Common myeloid progenitor, CD34-positive (primary cell): ENCODE measurements around the gene CLK3.

Source experiments
- CTCF ChIA-PET: fragments of 350-600 bp; sonication (Branson Sonifier 250); formaldehyde crosslinking; loops from one replicate; lab custom pipeline; 2021; ENCODE audit warnings: antibody characterized with exemption; lab: Charles Lee
- POLR2A ChIA-PET: fragments of 350-600 bp; sonication (Branson Sonifier 250); formaldehyde crosslinking; loops from one replicate; lab custom pipeline; 2021; ENCODE audit warnings: antibody characterized with exemption; lab: Charles Lee
- DNase-seq, 3 donors: peaks; one replicate each; pipeline versions ENCODE4 v3.0.0 to v3.0.0-alpha.2; 2013
- H3K27ac ChIP-seq, 2 experiments: 1 replicate in 1 of 2; 2 replicates in 1 of 2; pipeline ENCODE4 v1.7.0; 2013; ENCODE audit warnings: inconsistent platforms in 2 of 2, low read length in 2 of 2, mild to moderate bottlenecking in 2 of 2, low read depth in 1 of 2, moderate library complexity in 1 of 2; ENCODE audit not compliant: severe bottlenecking in 2 of 2, insufficient read depth in 1 of 2, poor library complexity in 1 of 2
- H3K27me3 ChIP-seq, 5 experiments: replicated peaks in 2 of 5; 1 replicate in 3 of 5; 2 replicates in 2 of 5; pipeline versions ENCODE4 v1.6.1 to v1.7.0; 2013; ENCODE audit warnings: low read length in 4 of 5, mild to moderate bottlenecking in 2 of 5, moderate library complexity in 2 of 5, inconsistent platforms in 1 of 5; ENCODE audit not compliant: insufficient read depth in 5 of 5, control insufficient read depth in 4 of 5
- H3K36me3 ChIP-seq, 4 experiments: 1 replicate in 2 of 4; 2 replicates in 2 of 4; pipeline versions ENCODE4 v1.6.1 to v1.7.0; 2013; ENCODE audit warnings: low read length in 3 of 4, control low read depth in 1 of 4, mild to moderate bottlenecking in 1 of 4; ENCODE audit not compliant: control insufficient read depth in 4 of 4, insufficient read depth in 4 of 4
- H3K4me1 ChIP-seq, 4 experiments: 1 replicate in 3 of 4; 2 replicates in 1 of 4; pipeline versions ENCODE4 v1.6.1 to v1.7.1; 2013; ENCODE audit warnings: low read length in 3 of 4, mild to moderate bottlenecking in 3 of 4, control low read depth in 1 of 4, inconsistent platforms in 1 of 4, moderate library complexity in 1 of 4; ENCODE audit not compliant: control insufficient read depth in 4 of 4, insufficient read depth in 4 of 4; ENCODE audit errors: control extremely low read depth in 1 of 4
- H3K4me3 ChIP-seq, 7 experiments: 1 replicate in 4 of 7; 2 replicates in 3 of 7; pipeline versions ENCODE4 v1.5.1 to v1.7.0; 2013; ENCODE audit warnings: mild to moderate bottlenecking in 7 of 7, low read length in 6 of 7, moderate library complexity in 6 of 7, inconsistent platforms in 2 of 7, low read depth in 2 of 7, control low read depth in 1 of 7; ENCODE audit not compliant: insufficient read depth in 4 of 7, control insufficient read depth in 1 of 7; ENCODE audit errors: extremely low read depth in 1 of 7
- H3K9me3 ChIP-seq, 5 experiments: 1 replicate in 4 of 5; 2 replicates in 1 of 5; pipeline versions ENCODE4 v1.6.1 to v1.7.1; 2013; ENCODE audit warnings: low read length in 4 of 5, mild to moderate bottlenecking in 2 of 5, inconsistent platforms in 1 of 5, low read depth in 1 of 5, moderate library complexity in 1 of 5; ENCODE audit not compliant: control insufficient read depth in 4 of 5, insufficient read depth in 2 of 5; ENCODE audit errors: control extremely low read depth in 1 of 5
- WGBS: methylation state at CpG from one replicate; pipeline ENCODE4 v1.1.5; 2013; ENCODE audit not compliant: insufficient coverage; 5-methylcytosine and 5-hydroxymethylcytosine counted together

The CLK3 gene

DNA sequence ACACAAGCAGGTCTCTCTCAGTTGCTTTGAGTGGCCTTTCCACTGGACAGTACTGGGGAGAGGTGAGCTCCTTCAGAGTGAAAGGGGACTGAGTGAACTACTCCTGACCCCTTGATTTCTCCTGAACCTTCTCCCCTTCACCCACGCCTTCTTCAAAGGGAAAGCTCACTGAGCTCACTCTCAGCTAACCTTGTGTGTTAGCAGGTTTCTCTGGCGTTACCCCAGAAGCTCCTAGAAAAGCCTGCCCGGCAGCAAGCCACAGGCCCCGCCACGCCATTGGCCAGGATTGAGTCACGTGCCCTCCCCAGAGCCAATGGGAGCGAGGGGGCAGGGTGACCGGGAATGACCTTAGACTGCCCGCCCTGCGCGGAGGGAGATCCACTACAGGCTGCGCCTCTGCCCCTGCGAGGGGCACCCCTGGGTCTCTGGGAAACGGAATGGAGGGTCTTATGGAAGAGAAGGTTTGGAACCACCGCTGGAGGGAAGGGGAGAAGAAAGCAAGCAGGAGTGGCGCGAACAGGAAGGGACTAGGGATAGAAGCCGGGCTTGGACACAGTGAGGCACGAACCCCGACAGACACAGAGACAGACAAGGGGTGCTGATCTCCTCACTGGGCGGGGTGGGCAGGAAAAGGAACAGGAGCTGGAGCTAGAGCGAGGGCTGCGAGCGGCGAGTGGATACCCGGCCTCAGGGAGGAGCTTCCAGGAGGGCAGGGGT is 17.4 kb upstream of the CLK3 start:
- under 1% methylated on average over 26 of the region's 26 CpGs for WGBS
- peaks cover 2 to 16% (median 14%) of the 10 kb centered on the region in 4 experiments for H3K4me1 ChIP-seq
- H3K9me3 ChIP-seq: no peaks in the 10 kb centered on the region
- H3K27ac ChIP-seq: peak overlapping the region; percentile 70 to 83
- CTCF ChIA-PET: interaction anchor here (0.8 to 1.7 kb wide), 4 partner anchors 9 to 110 kb away, joined by 3 to 9 read pairs (median 5); no protein-coding TSS in a partner anchor
- no peaks in the 10 kb centered on the region for H3K27me3 ChIP-seq
- DNase-seq: peak; percentile 85 to 91 (median 90)
- peak overlapping the region; percentile 65 to 91 (median 80) for H3K4me3 ChIP-seq
- POLR2A ChIA-PET: interaction anchor here (0.9 to 1.5 kb wide), 6 partner anchors 10 to 219 kb away, joined by 3 to 6 read pairs (median 4); no protein-coding TSS in a partner anchor
- peaks cover 0 to 15% (median 4%) of the 10 kb centered on the region in 4 experiments for H3K36me3 ChIP-seq

DNA sequence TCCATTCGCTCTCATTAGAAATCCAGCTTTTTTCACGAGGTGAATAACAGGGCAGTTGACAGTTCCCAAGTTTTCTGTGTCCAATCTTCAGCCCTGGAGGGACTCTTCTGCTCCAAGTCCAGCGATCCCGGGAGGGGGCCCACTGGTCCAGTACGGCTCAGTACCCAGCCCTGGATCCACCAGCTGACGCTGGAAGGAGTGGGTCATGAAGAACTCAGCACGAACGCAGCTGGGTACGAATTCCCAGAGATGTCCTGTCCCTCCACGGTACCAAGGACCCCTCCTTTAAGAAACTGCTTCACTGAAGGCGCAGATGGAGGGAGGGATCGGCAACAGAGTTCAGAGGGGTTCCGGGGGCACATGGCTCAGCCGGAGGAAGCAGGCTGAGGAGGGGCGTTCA is 16.5 kb upstream of the CLK3 start:
- peak overlapping the region; percentile 70 to 83 for H3K27ac ChIP-seq
- ChIA-PET CTCF (interaction anchor here (1.3 to 1.7 kb wide), 3 partner anchors 16 to 111 kb away, joined by 3 to 9 read pairs (median 3); no protein-coding TSS in a partner anchor), POLR2A (interaction anchor here (0.9 to 1.5 kb wide), 3 partner anchors 10 to 19 kb away, joined by 4 to 6 read pairs (median 5); no protein-coding TSS in a partner anchor)
- H3K27me3 ChIP-seq: no peaks in the 10 kb centered on the region
- 94% methylated on average over 15 of the region's 15 CpGs for WGBS
- peaks cover 2 to 16% (median 14%) of the 10 kb centered on the region in 4 experiments for H3K4me1 ChIP-seq
- no peak for DNase-seq
- no peaks in the 10 kb centered on the region for H3K9me3 ChIP-seq
- peak overlapping the region in 6 of 7 experiments; percentile 75 to 91 (median 82) for H3K4me3 ChIP-seq
- H3K36me3 ChIP-seq: peaks cover 0 to 9% (median 2%) of the 10 kb centered on the region in 4 experiments

DNA sequence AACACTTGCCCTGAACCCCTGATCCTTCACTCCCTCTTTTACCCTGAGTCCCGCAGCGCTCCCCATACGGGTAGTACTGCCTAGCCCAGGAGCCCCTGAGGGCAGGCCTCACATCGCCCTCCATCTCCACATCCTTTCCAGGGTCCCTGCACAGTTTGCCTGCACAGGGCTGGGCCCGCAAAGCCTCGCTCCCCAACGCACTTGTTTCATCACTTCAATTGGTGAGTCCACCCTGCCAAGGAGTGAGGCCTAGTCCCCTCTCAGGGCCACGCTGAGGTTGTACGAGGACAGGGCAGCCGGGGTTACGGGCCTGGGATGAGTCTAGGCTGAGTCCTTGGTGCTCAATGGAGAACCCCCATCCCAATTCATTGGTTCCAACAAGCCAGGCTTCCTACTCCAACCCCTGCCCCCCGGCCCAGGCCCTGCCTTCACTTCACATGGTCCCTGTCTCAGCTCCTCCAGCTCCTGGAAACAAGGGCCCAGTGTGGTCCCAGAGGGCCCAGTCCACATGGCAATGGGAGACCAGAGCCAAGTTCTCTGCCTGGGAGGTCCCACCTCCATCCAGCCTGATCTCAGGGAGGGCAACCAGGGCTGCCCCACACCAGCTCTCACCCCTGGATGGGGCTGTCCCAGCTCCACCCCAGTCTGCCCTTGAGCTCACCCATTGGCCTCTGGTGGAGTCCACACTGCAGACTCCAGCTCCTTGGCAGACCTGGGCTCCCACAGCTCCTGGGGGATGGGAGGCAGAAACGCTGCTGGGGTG is 12.4 kb upstream of the CLK3 start:
- Histone ChIP-seq H3K4me1 (peaks cover 2 to 18% (median 9%) of the 10 kb centered on the region in 4 experiments), H3K9me3 (no peaks in the 10 kb centered on the region), H3K27ac (no peak overlapping the region), H3K27me3 (no peaks in the 10 kb centered on the region), H3K36me3 (no peaks in the 10 kb centered on the region), H3K4me3 (no peak overlapping the region)
- DNase-seq: no peak
- ChIA-PET CTCF (interaction anchor here (0.5 to 1.5 kb wide), 2 partner anchors 13 to 42 kb away, joined by 5 to 6 read pairs; no protein-coding TSS in a partner anchor), POLR2A (interaction anchor here (1.7 kb wide), 1 partner anchor 13 kb away, joined by 3 read pairs; no protein-coding TSS in a partner anchor)
- WGBS: 95% methylated on average over 12 of the region's 13 CpGs

DNA sequence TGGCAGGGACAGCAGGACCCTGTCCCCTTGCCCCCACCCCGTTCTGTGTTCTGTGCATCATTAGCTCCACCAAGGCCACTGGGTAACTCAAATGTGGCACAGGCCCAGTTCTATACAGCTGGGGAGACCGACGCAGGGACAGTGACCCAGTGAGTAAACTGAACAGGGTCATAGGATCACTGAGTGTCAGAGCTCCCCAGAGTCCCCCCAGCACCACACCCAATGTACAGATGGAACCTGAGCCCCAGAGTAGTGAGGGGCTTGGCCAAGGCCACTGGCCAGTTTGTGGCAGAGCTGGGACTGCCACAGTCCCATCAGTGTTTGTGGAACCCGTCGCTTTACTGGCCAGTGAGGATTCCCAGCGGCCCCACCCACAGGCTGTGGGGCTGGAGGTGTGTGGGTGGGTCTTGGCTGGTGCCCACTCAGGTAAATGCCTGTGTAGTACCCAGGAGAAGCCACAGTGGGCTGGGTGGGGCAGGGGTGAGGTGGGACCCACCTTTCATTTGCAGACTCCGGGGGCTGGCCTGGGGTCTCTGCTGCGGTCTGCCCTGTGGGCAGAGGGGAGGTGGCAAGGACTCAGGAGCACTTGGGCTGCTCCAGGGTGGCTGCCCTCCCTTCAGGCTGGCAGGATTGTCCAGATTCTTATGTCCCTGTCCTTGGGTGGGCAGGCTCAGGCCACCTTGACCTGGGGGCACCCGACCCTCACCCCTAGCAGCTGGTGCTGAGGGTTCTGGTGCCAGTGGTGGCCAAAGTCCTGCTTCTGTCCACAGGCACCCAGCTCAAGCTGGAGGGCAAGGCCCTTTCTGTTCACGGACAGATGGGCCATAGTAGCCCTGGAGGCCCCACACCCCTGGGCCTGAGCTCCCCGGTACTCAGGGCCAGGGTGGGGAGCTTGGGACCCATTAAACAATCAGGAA is 11.6 kb upstream of the CLK3 start:
- POLR2A ChIA-PET: interaction anchor here (1.7 kb wide), 1 partner anchor 12 kb away, joined by 3 read pairs; no protein-coding TSS in a partner anchor

GRCh38 chr15:74604983-74605794 is 10.4 kb upstream of the CLK3 start:
- no peak overlapping the region for H3K27ac ChIP-seq
- H3K27me3 ChIP-seq: no peaks in the 10 kb centered on the region
- POLR2A ChIA-PET: interaction anchor here (1.7 kb wide), 1 partner anchor 11 kb away, joined by 3 read pairs; no protein-coding TSS in a partner anchor
- no peak for DNase-seq
- WGBS: 90% methylated on average over 9 of the region's 12 CpGs
- no peaks in the 10 kb centered on the region for H3K9me3 ChIP-seq
- H3K4me3 ChIP-seq: no peak overlapping the region
- peaks cover 0 to 9% (median 0%) of the 10 kb centered on the region in 4 experiments for H3K4me1 ChIP-seq
- no peaks in the 10 kb centered on the region for H3K36me3 ChIP-seq
- CTCF ChIA-PET: no interaction called here

More for the DNA sequence above, 11.6 kb upstream of the CLK3 start:
- Histone ChIP-seq H3K36me3 (no peaks in the 10 kb centered on the region), H3K9me3 (no peaks in the 10 kb centered on the region), H3K4me3 (no peak overlapping the region), H3K4me1 (peaks cover 2 to 10% (median 3%) of the 10 kb centered on the region in 4 experiments), H3K27ac (no peak overlapping the region), H3K27me3 (no peaks in the 10 kb centered on the region)
- WGBS: 96% methylated on average over 8 of the region's 11 CpGs
- DNase-seq: no peak
- CTCF ChIA-PET: interaction anchor here (0.5 to 1.5 kb wide), 2 partner anchors 14 to 203 kb away, joined by 3 to 6 read pairs; no protein-coding TSS in a partner anchor

DNA sequence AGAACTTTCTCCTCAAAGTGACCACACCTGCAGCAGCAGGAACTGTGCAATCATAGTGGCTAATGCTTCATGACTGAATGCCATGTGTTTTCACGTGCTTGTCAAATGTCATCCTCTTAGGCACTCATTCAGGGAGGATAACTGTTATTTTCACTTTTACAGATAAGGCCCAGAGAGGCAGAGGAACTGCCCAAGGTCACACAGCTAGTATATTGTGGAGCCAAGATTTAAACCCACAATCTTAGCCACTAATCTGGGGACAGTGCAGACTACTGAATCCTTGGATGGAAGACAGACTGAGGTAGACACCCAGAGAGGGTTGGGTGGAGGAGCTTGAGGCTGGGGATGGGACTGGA is 9.9 kb upstream of the CLK3 start:
- WGBS: 89% methylated on average over 1 of the region's 1 CpG
- H3K4me1 ChIP-seq: peaks cover 0 to 13% (median 0%) of the 10 kb centered on the region in 4 experiments
- no peaks in the 10 kb centered on the region for H3K36me3 ChIP-seq
- no peaks in the 10 kb centered on the region for H3K27me3 ChIP-seq
- H3K4me3 ChIP-seq: no peak overlapping the region
- no peak for DNase-seq
- CTCF ChIA-PET: no interaction called here
- H3K9me3 ChIP-seq: no peaks in the 10 kb centered on the region
- POLR2A ChIA-PET: no interaction called here
- no peak overlapping the region for H3K27ac ChIP-seq
